Liver (tissue), 3 donors: ENCODE measurements around the gene ADCY4.

Source experiments
- ATF3 ChIP-seq: IDR thresholded peaks from 2 replicates; pipeline ENCODE4 v1.6.1; 2016; ENCODE audit warnings: antibody characterized with exemption
- CTCF ChIP-seq: fragments of 150-350 bp; IDR thresholded peaks from 2 replicates; pipeline ENCODE4 v1.5.1; 2017; ENCODE audit warnings: improper control_type of control experiment, low read depth, low read length; ENCODE audit not compliant: missing input control
- EGR1 ChIP-seq, 2 donors: IDR thresholded peaks; 2 replicates each; pipeline ENCODE4 v1.6.1; 2016 to 2018; ENCODE audit warnings: antibody characterized with exemption in 2 of 2, low read depth in 2 of 2
- FOXA1 ChIP-seq: IDR thresholded peaks from 2 replicates; pipeline ENCODE4 v1.6.1; 2016; ENCODE audit warnings: antibody characterized with exemption
- GABPA ChIP-seq, 2 donors: IDR thresholded peaks in 1 of 2; conservative IDR thresholded peaks in 1 of 2; 2 replicates each; pipeline ENCODE4 v1.6.1; 2016; ENCODE audit warnings: antibody characterized with exemption in 2 of 2, mild to moderate bottlenecking in 1 of 2, moderate library complexity in 1 of 2
- JUND ChIP-seq, 2 donors: IDR thresholded peaks; 2 replicates each; pipeline ENCODE4 v1.6.1; 2016; ENCODE audit warnings: antibody characterized with exemption in 2 of 2
- MAX ChIP-seq: IDR thresholded peaks from 2 replicates; pipeline ENCODE4 v1.6.1; 2016; ENCODE audit warnings: antibody characterized with exemption
- RAD21 ChIP-seq, 2 donors: IDR thresholded peaks; 2 replicates each; pipeline ENCODE4 v1.6.1; 2016; ENCODE audit warnings: antibody characterized with exemption in 2 of 2, mild to moderate bottlenecking in 2 of 2
- RXRA ChIP-seq, 2 donors: IDR thresholded peaks; 2 replicates each; pipeline ENCODE4 v1.6.1; 2017 to 2018; ENCODE audit warnings: antibody characterized with exemption in 2 of 2, mild to moderate bottlenecking in 1 of 2
- SP1 ChIP-seq: IDR thresholded peaks from 2 replicates; pipeline ENCODE4 v1.6.1; 2018; ENCODE audit warnings: antibody characterized with exemption, mild to moderate bottlenecking
- TAF1 ChIP-seq: conservative IDR thresholded peaks from 2 replicates; pipeline ENCODE4 v1.6.1; 2016; ENCODE audit warnings: antibody characterized with exemption, mild to moderate bottlenecking
- YY1 ChIP-seq: IDR thresholded peaks from 2 replicates; pipeline ENCODE4 v1.6.1; 2016; ENCODE audit warnings: antibody characterized with exemption, mild to moderate bottlenecking
- ZBTB33 ChIP-seq: IDR thresholded peaks from 2 replicates; pipeline ENCODE4 v1.6.1; 2016; ENCODE audit warnings: antibody characterized with exemption
- donor health status: healthy.
- donor health status: healthy.

GRCh38 chr14:24298892-24299254, 36.0 kb downstream of the ADCY4 start:
- TF ChIP-seq CTCF, result no peak
- TF ChIP-seq MAX, result no peak
- TF ChIP-seq YY1, result no peak
- no peak for TF ChIP-seq EGR1 (IDR thresholded peaks at IDR 0.05; ENCODE audit: low read depth in 2 of 2)
- no peak for TF ChIP-seq RAD21 (IDR thresholded peaks at IDR 0.05)
- TF ChIP-seq ATF3, result no peak
- no peak for TF ChIP-seq SP1
- no peak for TF ChIP-seq ZBTB33
- no peak for TF ChIP-seq FOXA1
- TF ChIP-seq GABPA (IDR thresholded peaks at IDR 0.05 in 1 of 2, conservative IDR thresholded peaks at IDR 0.05 in 1 of 2), result no peak
- TF ChIP-seq TAF1, result no peak
- TF ChIP-seq JUND (IDR thresholded peaks at IDR 0.05), result no peak
- TF ChIP-seq RXRA (IDR thresholded peaks at IDR 0.05), result no peak
